NCI-H524 (cell line): ENCODE results near the gene DMC1.

Source experiments
- DNase-seq, 2 experiments: peaks; one replicate each; lab custom pipeline; 2025; lab: John Stamatoyannopoulos, UW

The DMC1 gene

DNA sequence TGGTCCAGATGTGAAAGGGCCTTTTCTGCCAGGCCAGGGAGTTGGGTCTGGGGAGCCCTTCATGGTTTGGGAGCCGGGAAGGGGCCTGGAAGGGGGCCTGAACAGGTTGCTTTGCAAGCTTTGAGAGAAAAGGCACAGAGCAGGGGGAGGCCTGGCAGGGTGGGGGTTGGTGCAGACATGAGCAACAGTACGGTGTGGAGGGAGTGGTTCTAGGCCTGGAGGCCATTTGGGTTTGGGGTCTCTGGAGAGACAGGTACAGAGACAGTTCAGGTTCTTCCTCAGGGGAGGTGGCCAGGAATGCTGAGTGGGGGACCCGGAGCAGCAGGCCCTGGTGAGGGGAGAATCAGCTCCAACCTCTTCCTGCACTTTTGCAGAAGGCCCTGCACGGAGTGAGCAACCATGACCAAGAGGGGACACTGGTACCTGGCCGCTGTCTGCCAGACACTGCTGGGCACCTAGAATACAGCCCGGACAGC is 100.6 kb downstream of the DMC1 start:
- no peak for DNase-seq
